Epithelial cell of esophagus (primary cell): Measurements from ENCODE around the gene KLF16.
"Not testable (repeated sequence)": the region's sequence is repeated elsewhere in the genome, so short reads cannot be mapped to it uniquely, and the experiment has no call there.

Experiments used
- DNase-seq: peaks from one replicate; pipeline ENCODE4 v3.0.0; 2010; ENCODE audit warnings: low read depth
- H3K4me3 ChIP-seq: 2 replicates; pipeline ENCODE4 v1.5.1; 2011; ENCODE audit warnings: mild to moderate bottlenecking, low read length, control low read depth
- CTCF ChIP-seq: IDR thresholded peaks from 2 replicates; pipeline ENCODE4 v1.5.1; 2011; ENCODE audit warnings: low read depth, mild to moderate bottlenecking, low read length, control low read depth, inconsistent platforms; ENCODE audit not compliant: insufficient read depth; ENCODE audit errors: missing control alignments

The KLF16 gene

GRCh38 chr19:1875646-1876495, 12.5 kb upstream of the KLF16 start:
- H3K4me3 ChIP-seq = peak overlapping the region; percentile 91
- DNase-seq = peak; percentile 93
- no peak for TF ChIP-seq CTCF

DNA sequence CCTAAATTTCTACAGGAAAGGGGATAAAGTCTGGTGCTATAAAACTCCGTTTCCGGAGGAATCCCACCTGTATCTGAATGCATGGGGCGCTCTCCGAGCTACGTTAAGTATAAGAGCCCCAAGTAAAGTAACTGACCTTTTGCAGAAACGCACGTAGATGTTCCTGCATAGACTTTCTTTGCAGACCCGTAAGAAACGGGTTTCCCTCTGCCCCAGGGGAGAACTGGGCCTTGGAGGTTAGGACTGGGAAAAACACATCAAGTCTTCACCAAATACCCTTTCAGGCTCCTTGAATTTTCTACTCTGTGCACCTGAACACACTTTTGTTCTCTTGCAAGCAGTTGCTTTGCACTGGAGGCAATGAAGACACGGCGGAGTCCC, 11.9 kb upstream of the KLF16 start:
- DNase-seq = not testable (repeated sequence)
- H3K4me3 ChIP-seq = peak overlapping the region; percentile 91

DNA sequence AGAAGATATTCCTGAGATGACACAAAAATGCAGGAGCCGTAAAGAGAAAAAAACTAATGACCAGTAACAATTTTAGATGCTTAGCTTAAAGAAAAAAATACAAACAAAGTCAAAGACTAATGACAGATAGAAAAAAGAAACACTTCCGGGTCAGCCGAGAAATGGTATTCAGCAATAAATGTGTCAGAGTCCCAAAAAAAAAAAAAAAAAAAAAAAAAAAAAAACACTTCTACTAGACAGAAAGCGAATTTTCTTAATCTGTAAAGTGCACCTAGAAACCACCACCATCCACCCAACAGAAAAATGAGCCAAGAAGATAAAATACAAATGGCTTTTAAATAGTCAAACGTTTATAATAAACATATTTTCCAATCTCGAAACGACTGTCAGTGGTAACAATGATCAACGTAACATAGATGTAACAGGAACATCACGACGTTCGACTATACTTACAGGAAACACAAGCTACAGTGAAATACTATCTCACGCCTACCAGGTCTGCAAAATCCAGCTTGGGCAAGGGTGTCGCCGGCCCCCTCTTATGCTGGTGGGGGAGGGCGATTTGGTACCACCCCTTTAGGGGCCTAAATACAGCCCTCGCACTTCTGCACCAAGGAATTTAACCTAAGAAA, 11.3 kb upstream of the KLF16 start:
- no peak for TF ChIP-seq CTCF
- peak overlapping the region; percentile 91 for H3K4me3 ChIP-seq
- DNase-seq = peak; percentile 24

GRCh38 chr19:1873524-1874473, 10.4 kb upstream of the KLF16 start:
- no peak for TF ChIP-seq CTCF
- peak overlapping the region; percentile 91 for H3K4me3 ChIP-seq
- DNase-seq = no peak

DNA sequence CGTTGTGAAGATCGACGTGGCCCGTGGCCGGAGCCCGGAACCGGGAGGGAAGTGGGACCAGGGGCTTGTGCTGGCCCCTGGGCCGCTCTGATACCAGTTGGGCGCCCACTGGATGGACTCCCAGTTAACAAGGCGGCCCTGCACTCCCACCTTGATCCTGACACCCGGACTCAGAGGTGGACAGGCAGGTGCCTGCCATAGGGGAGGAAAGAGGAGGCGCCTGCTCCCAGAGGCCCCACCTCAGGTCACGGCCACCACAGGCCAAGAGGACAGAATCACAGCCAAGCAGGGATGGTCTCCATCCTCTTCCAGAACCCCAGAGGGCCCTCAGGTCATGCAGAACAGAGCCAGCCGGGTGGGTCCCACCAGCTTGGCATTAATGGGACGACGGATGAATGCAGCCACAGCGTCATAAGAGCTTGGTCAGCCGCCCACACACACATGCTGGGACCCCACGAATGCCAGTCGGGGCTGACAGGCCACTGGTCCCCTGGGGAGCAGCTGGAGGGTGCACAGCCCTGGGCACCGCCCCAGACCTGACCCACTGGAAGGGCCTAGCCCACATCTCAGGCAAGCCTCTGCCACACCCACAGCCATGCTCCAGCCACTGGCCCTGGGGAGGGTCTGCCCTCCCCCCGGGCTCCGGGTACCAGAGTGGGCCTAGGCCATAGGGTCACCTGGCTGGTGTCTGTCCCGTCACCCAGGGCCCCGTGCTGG, 9.6 kb upstream of the KLF16 start:
- no peak overlapping the region for H3K4me3 ChIP-seq
- TF ChIP-seq CTCF = no peak
- no peak for DNase-seq

- no peak overlapping the region for H3K4me3 ChIP-seq
- TF ChIP-seq CTCF = no peak
- no peak for DNase-seq
These were observed 8.3 kb upstream of the KLF16 start for GRCh38 chr19:1871630-1872029.
